H1 (cell line): ENCODE results near the gene P3H1. TPM values are rescaled to one million over a fixed set of nuclear protein-coding genes. Genes with fewer than 3 reads are reported as not detected.

Experiments
- CTCF ChIA-PET: fragments of 300-600 bp; sonication (Branson Sonifier 250); formaldehyde crosslinking; loops from one replicate; lab custom pipeline; 2021; ENCODE audit not compliant: partially characterized antibody; lab: Charles Lee
- POLR2A ChIA-PET: fragments of 300-600 bp; sonication (Branson Sonifier 250); formaldehyde crosslinking; loops from one replicate; lab custom pipeline; 2021; ENCODE audit warnings: inconsistent platforms; ENCODE audit not compliant: partially characterized antibody; lab: Charles Lee
- DNase-seq, 2 experiments: peaks; one replicate each; pipeline versions ENCODE4 v3.0.0 to v3.0.0-alpha.2; 2010 to 2022; ENCODE audit warnings: low spot score in 2 of 2, low read depth in 1 of 2, mixed read lengths in 1 of 2
- FAIRE-seq: peaks from 2 replicates; lab custom pipeline; 2011; peaks lifted over from hg19 to GRCh38; lab: Jason Lieb, UNC
- H2AFZ ChIP-seq: 2 replicates; pipeline ENCODE4 v1.8.1; 2012; ENCODE audit warnings: low read length, inconsistent platforms
- H2AK5ac ChIP-seq: 2 replicates; pipeline ENCODE4 v1.6.1; 2013; ENCODE audit warnings: low read depth, low read length
- H2BK120ac ChIP-seq: replicated peaks from 2 replicates; pipeline ENCODE3; 2013; ENCODE audit warnings: low read depth, low read length, inconsistent platforms
- H2BK12ac ChIP-seq: 2 replicates; pipeline ENCODE4 v1.6.1; 2013; ENCODE audit warnings: low read depth, low read length
- H2BK15ac ChIP-seq: 2 replicates; pipeline ENCODE4 v1.6.1; 2013; ENCODE audit warnings: low read length
- H2BK20ac ChIP-seq: 2 replicates; pipeline ENCODE4 v1.6.1; 2013; ENCODE audit warnings: low read length
- H2BK5ac ChIP-seq: 2 replicates; pipeline ENCODE4 v1.6.1; 2013; ENCODE audit warnings: low read depth, low read length
- H3K14ac ChIP-seq: 2 replicates; pipeline ENCODE4 v1.6.1; 2013; ENCODE audit warnings: inconsistent platforms; ENCODE audit not compliant: insufficient read length
- H3K18ac ChIP-seq: 2 replicates; pipeline ENCODE4 v1.6.1; 2013; ENCODE audit warnings: low read length; ENCODE audit errors: extremely low read depth
- H3K23ac ChIP-seq: 2 replicates; pipeline ENCODE4 v1.6.1; 2013; ENCODE audit warnings: inconsistent platforms; ENCODE audit not compliant: insufficient read length
- H3K23me2 ChIP-seq: 2 replicates; pipeline ENCODE4 v1.6.1; 2013; ENCODE audit warnings: low read depth, low read length
- H3K27ac ChIP-seq: 2 replicates; pipeline ENCODE4 v1.6.1; 2011; ENCODE audit warnings: low read depth, low read length, inconsistent platforms
- H3K27me3 ChIP-seq, 4 experiments: replicated peaks in 1 of 4; 1 replicate in 1 of 4; 2 replicates in 3 of 4; pipeline versions ENCODE4 v1.6.1 to v1.8.1; 2011 to 2013; ENCODE audit warnings: low read length in 3 of 4, mild to moderate bottlenecking in 3 of 4, inconsistent platforms in 2 of 4, mixed read lengths in 2 of 4, moderate library complexity in 1 of 4; ENCODE audit not compliant: control insufficient read depth in 3 of 4, insufficient read depth in 3 of 4; ENCODE audit errors: extremely low read depth in 1 of 4
- H3K36me3 ChIP-seq, 4 experiments: 2 replicates each; pipeline versions ENCODE4 v1.6.1 to v1.8.1; 2011 to 2013; ENCODE audit warnings: mild to moderate bottlenecking in 4 of 4, low read length in 3 of 4, moderate library complexity in 2 of 4, control low read depth in 1 of 4, inconsistent platforms in 1 of 4; ENCODE audit not compliant: insufficient read depth in 4 of 4, control insufficient read depth in 2 of 4
- H3K4ac ChIP-seq: replicated peaks from 2 replicates; pipeline ENCODE3; 2013; ENCODE audit warnings: low read length, low read depth, mixed read lengths, inconsistent platforms; ENCODE audit not compliant: insufficient read length
- H3K4me1 ChIP-seq, 4 experiments: replicated peaks in 1 of 4; 1 replicate in 1 of 4; 2 replicates in 3 of 4; pipeline versions ENCODE4 v1.6.1 to v1.8.1; 2011 to 2013; ENCODE audit warnings: low read length in 3 of 4, inconsistent platforms in 2 of 4, mixed read lengths in 1 of 4; ENCODE audit not compliant: insufficient read depth in 4 of 4, control insufficient read depth in 3 of 4
- H3K4me2 ChIP-seq, 2 experiments: 2 replicates each; pipeline versions ENCODE4 v1.6.1 to v1.8.1; 2011 to 2013; ENCODE audit warnings: low read depth in 2 of 2, low read length in 2 of 2, control low read depth in 1 of 2, inconsistent platforms in 1 of 2, mild to moderate bottlenecking in 1 of 2; ENCODE audit not compliant: insufficient read depth in 1 of 2
- H3K4me3 ChIP-seq, 4 experiments: fragments of 200-600, 300-600 bp in 1 of 4; sonication (generic), shearing (Covaris generic), sonication (Bioruptor Twin) in 1 of 4; 2 replicates each; pipeline versions ENCODE4 v1.5.1 to v1.8.1; 2011 to 2016; ENCODE audit warnings: low read length in 4 of 4, low read depth in 3 of 4, control low read depth in 2 of 4, inconsistent platforms in 2 of 4, mild to moderate bottlenecking in 2 of 4, mixed read lengths in 1 of 4, moderate library complexity in 1 of 4; ENCODE audit not compliant: insufficient read depth in 2 of 4; ENCODE audit errors: extremely low read depth in 1 of 4
- H3K56ac ChIP-seq: replicated peaks from 2 replicates; pipeline ENCODE3; 2013; ENCODE audit warnings: low read depth, mild to moderate bottlenecking, mixed read lengths, low read length, inconsistent platforms; ENCODE audit not compliant: insufficient read length
- H3K79me1 ChIP-seq: 2 replicates; pipeline ENCODE4 v1.6.1; 2013; ENCODE audit warnings: low read depth, low read length, control low read depth
- H3K79me2 ChIP-seq, 2 experiments: 2 replicates each; pipeline versions ENCODE4 v1.6.1 to v1.8.1; 2012 to 2013; ENCODE audit warnings: low read length in 2 of 2, mild to moderate bottlenecking in 2 of 2, inconsistent platforms in 1 of 2; ENCODE audit not compliant: insufficient read depth in 2 of 2, control insufficient read depth in 1 of 2
- H3K9ac ChIP-seq, 4 experiments: replicated peaks in 1 of 4; 1 replicate in 1 of 4; 2 replicates in 3 of 4; pipeline versions ENCODE4 v1.6.1 to v1.8.1; 2011 to 2013; ENCODE audit warnings: low read depth in 3 of 4, low read length in 3 of 4, control low read depth in 2 of 4, mild to moderate bottlenecking in 2 of 4, moderate library complexity in 2 of 4, inconsistent platforms in 1 of 4; ENCODE audit errors: extremely low read depth in 1 of 4
- H3K9me3 ChIP-seq, 2 experiments: 2 replicates each; pipeline versions ENCODE4 v1.6.1 to v1.8.1; 2012 to 2013; ENCODE audit warnings: mild to moderate bottlenecking in 2 of 2, moderate library complexity in 2 of 2, control low read depth in 1 of 2, inconsistent platforms in 1 of 2, low read depth in 1 of 2, low read length in 1 of 2, mixed read lengths in 1 of 2; ENCODE audit not compliant: insufficient read depth in 2 of 2
- H4K20me1 ChIP-seq, 2 experiments: replicated peaks in 1 of 2; 2 replicates each; pipeline versions ENCODE3 to v1.8.1; 2011 to 2013; ENCODE audit warnings: inconsistent platforms in 2 of 2, low read length in 2 of 2, mild to moderate bottlenecking in 1 of 2; ENCODE audit not compliant: insufficient read depth in 2 of 2, control insufficient read depth in 1 of 2
- H4K5ac ChIP-seq: 2 replicates; pipeline ENCODE4 v1.6.1; 2013; ENCODE audit warnings: low read length, low read depth, mixed read lengths, inconsistent platforms; ENCODE audit not compliant: insufficient read length
- H4K8ac ChIP-seq: 2 replicates; pipeline ENCODE4 v1.8.0; 2013; ENCODE audit warnings: mild to moderate bottlenecking, moderate library complexity, low read length, inconsistent platforms; ENCODE audit not compliant: insufficient read depth; ENCODE audit errors: extremely low read depth
- H4K91ac ChIP-seq: replicated peaks from 2 replicates; pipeline ENCODE3; 2013; ENCODE audit warnings: low read length, mixed read lengths, inconsistent platforms; ENCODE audit not compliant: insufficient read length
- BCL11A ChIP-seq, 2 experiments: IDR thresholded peaks; one replicate each; pipeline ENCODE4 v1.6.1; 2011; ENCODE audit warnings: low read depth in 2 of 2, low read length in 2 of 2, mild to moderate bottlenecking in 2 of 2
- JUN ChIP-seq: IDR thresholded peaks from 2 replicates; pipeline ENCODE4 v1.6.1; 2011; ENCODE audit warnings: low read depth, mild to moderate bottlenecking, improper control_type of control experiment, low read length
- KDM4A ChIP-seq: IDR thresholded peaks from one replicate; pipeline ENCODE4 v1.7.1; 2012; ENCODE audit warnings: low read depth, mild to moderate bottlenecking, moderate library complexity, low read length, inconsistent platforms; ENCODE audit not compliant: severe bottlenecking
- KDM5A ChIP-seq: fragments of 200-600 bp; IDR thresholded peaks from 2 replicates; pipeline ENCODE4 v1.7.1; 2012; ENCODE audit warnings: mild to moderate bottlenecking, low read length, inconsistent platforms, mixed read lengths
- RBBP5 ChIP-seq: IDR thresholded peaks from 2 replicates; pipeline ENCODE4 v1.7.1; 2012; ENCODE audit warnings: low read depth, mild to moderate bottlenecking, inconsistent platforms, low read length, moderate library complexity, borderline replicate concordance
- RFX5 ChIP-seq: IDR thresholded peaks from 2 replicates; pipeline ENCODE4 v1.6.1; 2011; ENCODE audit warnings: low read depth, low read length, improper control_type of control experiment, borderline replicate concordance
- SIX5 ChIP-seq: IDR thresholded peaks from 2 replicates; pipeline ENCODE4 v1.6.1; 2011; ENCODE audit warnings: mild to moderate bottlenecking, low read depth, low read length
- SP2 ChIP-seq: IDR thresholded peaks from 2 replicates; pipeline ENCODE4 v1.6.1; 2012; ENCODE audit warnings: mild to moderate bottlenecking, low read length, inconsistent platforms
- SUZ12 ChIP-seq: fragments of 200-600 bp; sonication (generic); IDR thresholded peaks from 2 replicates; pipeline ENCODE4 v1.6.1; 2012; ENCODE audit warnings: mild to moderate bottlenecking, inconsistent platforms, low read length, moderate library complexity, mixed read lengths
- WGBS, 2 experiments: shearing (Covaris generic) in 1 of 2; methylation state at CpG; one replicate each; pipeline versions ENCODE4 v1.1.6 to v1.1.7; 2013 to 2015; ENCODE audit warnings: low lambda C conversion rate in 2 of 2, mixed read lengths in 2 of 2, inconsistent platforms in 1 of 2, low coverage in 1 of 2, missing lambda C conversion rate in 1 of 2; ENCODE audit not compliant: insufficient replicate concordance in 2 of 2, insufficient coverage in 1 of 2, insufficient read length in 1 of 2; ENCODE audit errors: extremely low coverage in 1 of 2, missing lambda C conversion rate in 1 of 2; 5-methylcytosine and 5-hydroxymethylcytosine counted together
- polyA plus RNA-seq, 7 experiments: library from polyadenylated mRNA; depleted of rRNA in 3 of 7; stranded (reverse) in 5 of 7; unstranded in 2 of 7; fragments of >200 nt in 5 of 7; fragments of 200-250 nt in 2 of 7; gene quantifications; 1 replicate in 5 of 7; 2 replicates in 1 of 7; 4 replicates in 1 of 7; pipeline versions ENCODE4 v1.2.1 to v1.2.3, GENCODE V29; 2011 to 2013; ENCODE audit warnings: missing spikeins in 2 of 7, mixed read lengths in 2 of 7
- total RNA-seq: library from RNA; stranded (reverse); fragmentation: NEBNext Ultra II Directional; extraction: Animal tissue kit (Norgen Biotek cat#: 25700); gene quantifications from 2 replicates; pipeline ENCODE4 v1.2.1, GENCODE V29; 2021
- TF ChIP-seq, protein P1 (sequence below): IDR thresholded peaks from 2 replicates; pipeline ENCODE4 v1.6.1; 2011; ENCODE audit warnings: low read length, improper control_type of control experiment

P3H1 gene
- total and polyA plus RNA-seq, 2 of the 8 experiments (the other 6 are each of a cell fraction or from before 2014, with no cell fraction given): 58.4 to 87.5 TPM

GRCh38 chr1:42762269-42762668, 4.6 kb downstream of the P3H1 start:
- DNase-seq (no peak), FAIRE-seq (no peak)
- no peak overlapping the region for H3K56ac ChIP-seq
- H3K4ac ChIP-seq: no peak overlapping the region
- no peak overlapping the region for H2BK120ac ChIP-seq
- no peak overlapping the region for H2BK15ac ChIP-seq
- no peak overlapping the region for H3K14ac ChIP-seq
- WGBS, 2 experiments: 90% methylated on average over 5 of the region's 5 CpGs; no CpG with 5 or more reads in 1 of the 2 experiments
- H3K27ac ChIP-seq: no peak overlapping the region
- H3K79me2 ChIP-seq: peaks cover 4 to 15% of the 10 kb centered on the region in 2 experiments; a peak in 3 of 4 replicates
- H3K36me3 ChIP-seq: peaks cover 0 to 19% (median 14%) of the 10 kb centered on the region in 4 experiments; a peak in 6 of 8 replicates
- no peak overlapping the region for H4K5ac ChIP-seq
- H3K23me2 ChIP-seq: peaks cover 7% of the 10 kb centered on the region
- no peak overlapping the region for H2BK5ac ChIP-seq
- no peaks in the 10 kb centered on the region for H3K79me1 ChIP-seq
- H2AK5ac ChIP-seq: no peak overlapping the region
- H3K23ac ChIP-seq: no peak overlapping the region
- H3K4me2 ChIP-seq: no peak overlapping the region
- no peaks in the 10 kb centered on the region for H3K9me3 ChIP-seq
- H4K91ac ChIP-seq: no peak overlapping the region
- no peaks in the 10 kb centered on the region; a peak in 2 of 7 replicates for H3K4me1 ChIP-seq
- H3K4me3 ChIP-seq: no peak overlapping the region
- H3K18ac ChIP-seq: no peak overlapping the region
- no peak overlapping the region for H2BK20ac ChIP-seq
- peaks cover 0 to 4% of the 10 kb centered on the region in 2 experiments for H4K20me1 ChIP-seq
- no peak overlapping the region for H3K9ac ChIP-seq
- no peak overlapping the region for H2AFZ ChIP-seq
- H3K27me3 ChIP-seq: no peaks in the 10 kb centered on the region
- POLR2A ChIA-PET: interaction anchor here (0.7 kb wide), 1 partner anchor 297 kb away, joined by 3 read pairs; no protein-coding TSS in a partner anchor
- no peak overlapping the region for H2BK12ac ChIP-seq
- H4K8ac ChIP-seq: no peak overlapping the region
- CTCF ChIA-PET: interaction anchor here (0.6 to 1.9 kb wide), 5 partner anchors 9 to 951 kb away, joined by 3 to 7 read pairs (median 3); no protein-coding TSS in a partner anchor
- TF ChIP-seq KDM5A (no peak), SUZ12 (no peak), RBBP5 (no peak), KDM4A (no peak), JUN (no peak), SIX5 (no peak), BCL11A (IDR thresholded peaks at IDR 0.05; ENCODE audit: low read depth in 2 of 2, low read length in 2 of 2) (no peak), RFX5 (no peak), SP2 (no peak)
- TF ChIP-seq, protein P1, sequence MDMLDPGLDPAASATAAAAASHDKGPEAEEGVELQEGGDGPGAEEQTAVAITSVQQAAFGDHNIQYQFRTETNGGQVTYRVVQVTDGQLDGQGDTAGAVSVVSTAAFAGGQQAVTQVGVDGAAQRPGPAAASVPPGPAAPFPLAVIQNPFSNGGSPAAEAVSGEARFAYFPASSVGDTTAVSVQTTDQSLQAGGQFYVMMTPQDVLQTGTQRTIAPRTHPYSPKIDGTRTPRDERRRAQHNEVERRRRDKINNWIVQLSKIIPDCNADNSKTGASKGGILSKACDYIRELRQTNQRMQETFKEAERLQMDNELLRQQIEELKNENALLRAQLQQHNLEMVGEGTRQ: no peak
